SK-N-SH (cell line): ENCODE data around the gene DDI1. TPM values are rescaled to one million over a fixed set of nuclear protein-coding genes. Genes with fewer than 3 reads are reported as not detected.

ENCODE experiments used
- CTCF ChIA-PET: fragments of 300-600, 350-600 bp; formaldehyde crosslinking; extraction: SDS; loops from one replicate; lab custom pipeline; 2021; lab: Yijun Ruan, JAX
- POLR2A ChIA-PET: fragments of 350-600 bp; sonication (Branson Sonifier 250); formaldehyde crosslinking; extraction: SDS; loops from one replicate; lab custom pipeline; 2020; ENCODE audit warnings: antibody characterized with exemption, inconsistent platforms; lab: Yijun Ruan, JAX
- DNase-seq: peaks from one replicate; pipeline ENCODE4 v3.0.0; 2012
- H2AFZ ChIP-seq: fragments of 200-600 bp; sonication (generic); 2 replicates; pipeline ENCODE4 v1.8.1; 2016; ENCODE audit warnings: antibody characterized with exemption, mild to moderate bottlenecking, low read depth
- H3F3A ChIP-seq: fragments of 200-600 bp; sonication (generic); replicated peaks from 2 replicates; pipeline ENCODE3; 2016; ENCODE audit warnings: antibody characterized with exemption, mild to moderate bottlenecking; ENCODE audit not compliant: insufficient read depth
- H3K27ac ChIP-seq, 2 experiments: fragments of 200-500 bp in 1 of 2; fragments of 200-600 bp in 1 of 2; sonication (Bioruptor generic) in 1 of 2; sonication (generic), shearing (Covaris generic) in 1 of 2; 2 replicates each; pipeline versions ENCODE4 v1.5.1 to v1.6.1; 2014 to 2016; ENCODE audit warnings: low read depth in 2 of 2, inconsistent platforms in 1 of 2, low read length in 1 of 2, mild to moderate bottlenecking in 1 of 2, mixed read lengths in 1 of 2
- H3K27me3 ChIP-seq: fragments of 200-600 bp; sonication (generic), shearing (Covaris generic); 2 replicates; pipeline ENCODE4 v1.6.1; 2016; ENCODE audit warnings: mixed run types; ENCODE audit not compliant: insufficient read depth
- H3K36me3 ChIP-seq, 2 experiments: fragments of 200-500 bp in 1 of 2; fragments of 200-600 bp in 1 of 2; sonication (Bioruptor generic) in 1 of 2; sonication (generic) in 1 of 2; replicated peaks in 1 of 2; 2 replicates each; pipeline versions ENCODE3 to v1.5.1; 2014 to 2016; ENCODE audit warnings: low read length in 1 of 2, mild to moderate bottlenecking in 1 of 2; ENCODE audit not compliant: insufficient read depth in 2 of 2, control insufficient read depth in 1 of 2
- H3K4me1 ChIP-seq, 2 experiments: fragments of 200-500 bp in 1 of 2; fragments of 200-600 bp in 1 of 2; sonication (Bioruptor generic) in 1 of 2; sonication (generic), shearing (Covaris generic) in 1 of 2; 2 replicates each; pipeline versions ENCODE4 v1.5.1 to v1.6.1; 2014 to 2016; ENCODE audit warnings: low read depth in 1 of 2, low read length in 1 of 2, mixed run types in 1 of 2; ENCODE audit not compliant: insufficient read depth in 2 of 2, control insufficient read depth in 1 of 2
- H3K4me2 ChIP-seq: fragments of 200-600 bp; sonication (generic), shearing (Covaris generic); 2 replicates; pipeline ENCODE4 v1.6.1; 2017; ENCODE audit warnings: mixed run types
- H3K4me3 ChIP-seq, 2 experiments: fragments of 200-500 bp in 1 of 2; fragments of 200-600 bp in 1 of 2; sonication (Bioruptor generic) in 1 of 2; sonication (generic), shearing (Covaris generic) in 1 of 2; 2 replicates each; pipeline versions ENCODE4 v1.5.1 to v1.8.1; 2014 to 2016; ENCODE audit warnings: low read depth in 2 of 2, inconsistent platforms in 1 of 2, low read length in 1 of 2, mild to moderate bottlenecking in 1 of 2, mixed read lengths in 1 of 2, moderate library complexity in 1 of 2
- H3K79me2 ChIP-seq: fragments of 200-600 bp; sonication (generic); 2 replicates; pipeline ENCODE4 v1.8.1; 2017; ENCODE audit warnings: mild to moderate bottlenecking; ENCODE audit not compliant: insufficient read depth
- H3K9ac ChIP-seq: fragments of 200-600 bp; sonication (generic); 2 replicates; pipeline ENCODE4 v1.6.1; 2017; ENCODE audit warnings: mixed run types
- H3K9me2 ChIP-seq: fragments of 200-600 bp; sonication (generic); 2 replicates; pipeline ENCODE4 v1.6.1; 2017; ENCODE audit warnings: mixed run types
- H3K9me3 ChIP-seq: fragments of 200-600 bp; sonication (generic); 2 replicates; pipeline ENCODE4 v1.6.1; 2017; ENCODE audit warnings: mixed run types, mild to moderate bottlenecking, moderate library complexity
- H4K20me1 ChIP-seq: fragments of 200-600 bp; sonication (generic); 2 replicates; pipeline ENCODE4 v1.6.1; 2017; ENCODE audit warnings: mild to moderate bottlenecking, mixed run types; ENCODE audit not compliant: insufficient read depth
- CHD2 ChIP-seq: fragments of 150-350 bp; IDR thresholded peaks from 2 replicates; pipeline ENCODE4 v1.6.1; 2018; ENCODE audit warnings: low read length; ENCODE audit not compliant: partially characterized antibody
- EP300 ChIP-seq, 2 experiments: IDR thresholded peaks; 2 replicates each; pipeline versions ENCODE4 v1.4.0 to v1.6.1; 2012; ENCODE audit warnings: borderline replicate concordance in 1 of 2, low read depth in 1 of 2, low read length in 1 of 2
- EZH2phosphoT487 ChIP-seq: fragments of 200-600 bp; sonication (generic); IDR thresholded peaks from 2 replicates; pipeline ENCODE4 v1.6.1; 2017; ENCODE audit warnings: low read depth, mixed run types, mild to moderate bottlenecking, antibody characterized with exemption, moderate library complexity, borderline replicate concordance
- FOSL2 ChIP-seq: IDR thresholded peaks from 2 replicates; pipeline ENCODE4 v1.4.0; 2012; ENCODE audit warnings: low read depth, mild to moderate bottlenecking, moderate library complexity, borderline replicate concordance
- FOXJ3 ChIP-seq: sonication (generic); formaldehyde crosslinking; IDR thresholded peaks from 2 replicates; pipeline ENCODE4 v1.5.1; 2020; ENCODE audit warnings: mild to moderate bottlenecking, missing genetic modification reagents
- FOXM1 ChIP-seq: IDR thresholded peaks from 2 replicates; pipeline ENCODE4 v1.4.0; 2012; ENCODE audit warnings: low read depth, mild to moderate bottlenecking
- GABPA ChIP-seq: IDR thresholded peaks from 2 replicates; pipeline ENCODE4 v1.4.0; 2012; ENCODE audit warnings: low read depth, mild to moderate bottlenecking
- GATA2 ChIP-seq: sonication (generic); formaldehyde crosslinking; IDR thresholded peaks from 2 replicates; pipeline ENCODE4 v1.5.0; 2020; ENCODE audit warnings: mild to moderate bottlenecking, missing genetic modification reagents
- MEF2A ChIP-seq: IDR thresholded peaks from 2 replicates; pipeline ENCODE4 v1.4.0; 2012; ENCODE audit warnings: low read depth, borderline replicate concordance
- MXI1 ChIP-seq: IDR thresholded peaks from 2 replicates; pipeline ENCODE4 v1.6.1; 2012; ENCODE audit warnings: mild to moderate bottlenecking, low read depth, low read length, improper control_type of control experiment
- POLR2AphosphoS5 ChIP-seq: IDR thresholded peaks from 2 replicates; pipeline ENCODE4 v1.6.1; 2012; ENCODE audit warnings: low read depth, low read length
- RCOR1 ChIP-seq: fragments of 150-350 bp; IDR thresholded peaks from 2 replicates; pipeline ENCODE4 v1.6.1; 2017; ENCODE audit warnings: antibody characterized with exemption, low read length
- TCF12 ChIP-seq: IDR thresholded peaks from 2 replicates; pipeline ENCODE4 v1.4.0; 2012
- TEAD4 ChIP-seq: IDR thresholded peaks from 2 replicates; pipeline ENCODE4 v1.4.0; 2012; ENCODE audit warnings: mild to moderate bottlenecking, borderline replicate concordance; ENCODE audit not compliant: insufficient read depth
- WGBS: methylation state at CpG from one replicate; pipeline ENCODE4 v1.1.6; 2017; ENCODE audit warnings: low lambda C conversion rate; 5-methylcytosine and 5-hydroxymethylcytosine counted together
- polyA plus RNA-seq, 3 experiments: library from polyadenylated mRNA; depleted of rRNA; stranded (reverse); fragments of >200 nt; gene quantifications; 2 replicates each; pipeline ENCODE4 v1.2.3, GENCODE V29; 2012
- TF ChIP-seq, protein P1 (sequence below): fragments of 150-350 bp; IDR thresholded peaks from 2 replicates; pipeline ENCODE4 v1.6.1; 2016; ENCODE audit warnings: mild to moderate bottlenecking, low read depth, low read length

The DDI1 gene
- polyA plus RNA-seq, 1 of the 3 experiments (the other 2 are of a cell fraction): not detected

DNA sequence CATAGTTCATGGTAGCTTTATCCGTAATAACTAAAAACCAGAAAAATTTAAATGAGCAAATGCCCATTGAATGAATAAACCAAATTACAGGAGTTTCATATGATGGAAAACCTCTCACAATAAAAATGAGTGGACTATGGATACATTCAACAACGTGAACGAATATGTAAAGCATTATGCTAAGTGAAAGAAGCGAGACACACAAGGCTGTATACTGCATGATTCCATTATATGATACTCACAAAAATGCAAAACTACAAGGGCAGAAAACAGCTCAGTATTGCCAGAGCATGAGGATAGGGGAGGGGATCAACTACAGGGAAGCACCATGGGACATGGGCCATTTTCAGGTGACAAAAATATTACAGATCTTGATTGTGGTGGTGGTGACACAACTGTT lies 22.2 kb downstream of the DDI1 start:
- no peaks in the 10 kb centered on the region for H3F3A ChIP-seq
- no peaks in the 10 kb centered on the region for H3K27me3 ChIP-seq
- no peak overlapping the region for H3K4me2 ChIP-seq
- 97% methylated on average over 4 of the region's 4 CpGs for WGBS
- H3K9me3 ChIP-seq: no peaks in the 10 kb centered on the region
- H3K4me3 ChIP-seq: no peak overlapping the region
- no peaks in the 10 kb centered on the region for H4K20me1 ChIP-seq
- no peak overlapping the region for H2AFZ ChIP-seq
- H3K27ac ChIP-seq: no peak overlapping the region; a peak in 1 of 4 replicates
- TF ChIP-seq POLR2AphosphoS5 (no peak), FOXM1 (no peak), FOSL2 (no peak), MEF2A (no peak), EZH2phosphoT487 (no peak), RCOR1 (no peak), MXI1 (no peak), EP300 (IDR thresholded peaks at IDR 0.05; ENCODE audit: borderline replicate concordance in 1 of 2, low read depth in 1 of 2, low read length in 1 of 2) (no peak)
- TF ChIP-seq, protein P1, sequence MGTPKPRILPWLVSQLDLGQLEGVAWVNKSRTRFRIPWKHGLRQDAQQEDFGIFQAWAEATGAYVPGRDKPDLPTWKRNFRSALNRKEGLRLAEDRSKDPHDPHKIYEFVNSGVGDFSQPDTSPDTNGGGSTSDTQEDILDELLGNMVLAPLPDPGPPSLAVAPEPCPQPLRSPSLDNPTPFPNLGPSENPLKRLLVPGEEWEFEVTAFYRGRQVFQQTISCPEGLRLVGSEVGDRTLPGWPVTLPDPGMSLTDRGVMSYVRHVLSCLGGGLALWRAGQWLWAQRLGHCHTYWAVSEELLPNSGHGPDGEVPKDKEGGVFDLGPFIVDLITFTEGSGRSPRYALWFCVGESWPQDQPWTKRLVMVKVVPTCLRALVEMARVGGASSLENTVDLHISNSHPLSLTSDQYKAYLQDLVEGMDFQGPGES: no peak
- CTCF ChIA-PET: no interaction called here
- no peaks in the 10 kb centered on the region for H3K9me2 ChIP-seq
- H3K9ac ChIP-seq: no peak overlapping the region
- no peaks in the 10 kb centered on the region for H3K79me2 ChIP-seq
- POLR2A ChIA-PET: no interaction called here
- H3K4me1 ChIP-seq: peaks cover 0 to 9% of the 10 kb centered on the region in 2 experiments; a peak in 2 of 4 replicates
- no peaks in the 10 kb centered on the region for H3K36me3 ChIP-seq
- DNase-seq: no peak

DNA sequence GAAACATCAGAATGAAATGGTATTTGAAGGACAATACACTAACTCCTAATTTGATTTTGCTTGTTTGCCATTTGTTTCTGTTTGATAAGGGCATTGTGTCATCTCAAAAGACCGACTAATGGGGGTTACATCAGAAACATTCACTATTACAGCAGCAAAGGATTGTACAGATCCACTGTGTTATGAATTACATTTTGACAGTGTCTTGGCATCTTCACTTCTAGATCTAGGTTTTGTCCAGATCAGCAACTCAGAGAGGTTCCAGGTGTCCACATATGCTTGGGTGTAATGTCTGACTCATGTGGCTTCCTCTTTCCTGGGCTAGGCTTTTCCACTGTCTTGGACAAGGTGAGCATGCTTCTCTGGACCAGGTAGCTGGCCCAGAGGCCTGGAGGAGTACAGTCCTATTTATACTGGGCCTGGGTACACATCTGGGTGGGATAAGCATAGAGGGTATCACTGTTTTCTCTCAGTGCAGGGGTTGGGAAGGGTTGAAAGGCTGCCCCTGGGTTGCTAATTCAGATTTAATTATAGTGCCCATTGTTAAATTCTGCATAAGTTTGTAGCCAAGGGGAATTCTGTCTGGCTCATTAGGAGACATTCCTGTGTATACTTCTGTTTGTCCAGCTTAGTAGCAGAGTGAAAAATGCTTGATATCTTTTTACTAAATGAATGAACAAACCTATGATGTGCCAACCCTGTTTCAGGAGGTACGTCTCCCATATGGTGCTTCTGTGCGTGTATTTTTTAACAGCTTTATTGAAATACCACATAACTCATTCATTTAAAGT lies 23.8 kb downstream of the DDI1 start:
- Histone ChIP-seq H4K20me1 (no peaks in the 10 kb centered on the region), H2AFZ (no peak overlapping the region), H3K27ac (peak overlapping the region in 1 of 2 experiments; percentile 90; a peak in 2 of 4 replicates), H3K4me1 (peaks cover 0 to 9% of the 10 kb centered on the region in 2 experiments; a peak in 2 of 4 replicates), H3K9me2 (no peaks in the 10 kb centered on the region), H3K4me2 (no peak overlapping the region), H3K9ac (no peak overlapping the region), H3K36me3 (no peaks in the 10 kb centered on the region), H3F3A (no peaks in the 10 kb centered on the region), H3K27me3 (no peaks in the 10 kb centered on the region), H3K4me3 (no peak overlapping the region), H3K79me2 (no peaks in the 10 kb centered on the region), H3K9me3 (no peaks in the 10 kb centered on the region)
- 73% methylated on average over 3 of the region's 3 CpGs for WGBS
- ChIA-PET CTCF (interaction anchor here (1.0 kb wide), 1 partner anchor 104 kb away, joined by 4 read pairs; the partner anchor contains the start of gene PDGFD), POLR2A (no interaction called here)
- 0 out of 2 replicates have a peak, but pooled peaks have one; percentile 25 for TF ChIP-seq TCF12
- peak; percentile 75 for TF ChIP-seq FOXJ3
- TF ChIP-seq EP300 (IDR thresholded peaks at IDR 0.05; ENCODE audit: borderline replicate concordance in 1 of 2, low read depth in 1 of 2, low read length in 1 of 2): peak in 1 of 2 experiments; percentile 92; a peak in 2 of 4 replicates
- peak; percentile 80 for TF ChIP-seq GATA2 (CRISPR knock-in tag)
- TF ChIP-seq MXI1: peak; percentile 42; the same call in 1 of the 2 replicates
- TF ChIP-seq CHD2: peak; percentile 61
- TF ChIP-seq RCOR1: peak; percentile 93
- no peak for TF ChIP-seq TEAD4
- TF ChIP-seq GABPA: no peak
- TF ChIP-seq MEF2A: no peak
- peak; percentile 48 for DNase-seq
